Kidney (tissue), 14 donors: ENCODE measurements around the gene SYT7. TPM values are rescaled to one million over a fixed set of nuclear protein-coding genes. Genes with fewer than 3 reads are reported as not detected.

ENCODE experiments used
- DNase-seq, 5 donors: peaks; one replicate each; pipeline ENCODE4 v3.0.0-alpha.2; 2013 to 2020
- FAIRE-seq: peaks from 2 replicates; lab custom pipeline; 2012; peaks lifted over from hg19 to GRCh38; lab: Jason Lieb, UNC
- H3K27ac ChIP-seq, 2 donors: one replicate each; pipeline ENCODE4 v1.7.0; 2013; ENCODE audit warnings: low read depth in 2 of 2, low read length in 2 of 2, inconsistent platforms in 1 of 2
- H3K27me3 ChIP-seq: one replicate; pipeline ENCODE4 v1.7.1; 2013; ENCODE audit warnings: low read length, inconsistent platforms; ENCODE audit not compliant: control insufficient read depth, insufficient read depth
- H3K36me3 ChIP-seq, 3 donors: one replicate each; pipeline versions ENCODE4 v1.7.0 to v1.7.1; 2013; ENCODE audit warnings: low read length in 3 of 3, control low read depth in 1 of 3, inconsistent platforms in 1 of 3; ENCODE audit not compliant: insufficient read depth in 3 of 3, control insufficient read depth in 2 of 3
- H3K4me1 ChIP-seq, 3 donors: one replicate each; pipeline versions ENCODE4 v1.7.0 to v1.7.1; 2013; ENCODE audit warnings: low read length in 3 of 3, inconsistent platforms in 1 of 3, low read depth in 1 of 3; ENCODE audit not compliant: control insufficient read depth in 2 of 3, insufficient read depth in 2 of 3
- H3K4me3 ChIP-seq, 3 donors: one replicate each; pipeline versions ENCODE4 v1.7.0 to v1.8.1; 2013; ENCODE audit warnings: low read length in 3 of 3, control low read depth in 1 of 3, inconsistent platforms in 1 of 3
- H3K9ac ChIP-seq, 3 donors: one replicate each; pipeline versions ENCODE4 v1.7.0 to v1.7.1; 2013; ENCODE audit warnings: low read length in 3 of 3, control low read depth in 1 of 3, inconsistent platforms in 1 of 3
- H3K9me3 ChIP-seq, 3 donors: one replicate each; pipeline versions ENCODE4 v1.7.0 to v1.7.1; 2013; ENCODE audit warnings: low read length in 3 of 3, control low read depth in 1 of 3, inconsistent platforms in 1 of 3; ENCODE audit not compliant: control insufficient read depth in 2 of 3, insufficient read depth in 1 of 3
- CTCF ChIP-seq: IDR thresholded peaks from 3 replicates; pipeline ENCODE4 v1.5.1; 2012; ENCODE audit warnings: mild to moderate bottlenecking, moderate library complexity, borderline replicate concordance; ENCODE audit not compliant: insufficient read depth; ENCODE audit errors: extremely low read depth
- intact Hi-C: fragments of 100-400 bp; cut with DNase I; formaldehyde crosslinking; loops from one replicate; pipeline ENCODE4 v1.11.1; 2022
- polyA plus RNA-seq: library from polyadenylated mRNA; stranded (reverse); fragments of 350-450 nt; fragmentation: Illumina TruSeq; extraction: RNeasy Lipid Tissue Mini Kit (QIAGEN cat#74804); gene quantifications from one replicate; pipeline ENCODE4 v1.2.3, GENCODE V29; 2014; ENCODE audit warnings: low read depth, low replicate concordance; ENCODE audit not compliant: insufficient read depth
- total RNA-seq: library from RNA; stranded (reverse); fragmentation: NEBNext Ultra II Directional; extraction: Animal tissue kit (Norgen Biotek cat#: 25700); gene quantifications from one replicate; pipeline ENCODE4 v1.2.1, GENCODE V29; 2021
- donor health status: control.
- donor health status: control.
- donor health status: control.
- donor health status: control.
- donor health status: control.
- donor health status: DM: yes; HTN: yes; CAD: no.
- donor health status: Normal renal cell carcinoma (clear cell type).

The SYT7 gene
- total and polyA plus RNA-seq, 2 donors from 2014 or later, result 5.7 to 6.7 TPM

- H3K9me3 ChIP-seq, result no peaks in the 10 kb centered on the region
- intact Hi-C loops, result no loop called here
- DNase-seq (peak in 1 of 5 donors; percentile 49), FAIRE-seq (no peak)
- no peaks in the 10 kb centered on the region for H3K36me3 ChIP-seq
- H3K27ac ChIP-seq, result peak overlapping the region in 1 of 2 donors; percentile 67
- no peak for TF ChIP-seq CTCF
- H3K4me3 ChIP-seq, result no peak overlapping the region
- no peaks in the 10 kb centered on the region for H3K27me3 ChIP-seq
- peak overlapping the region in 1 of 3 donors; percentile 15 for H3K9ac ChIP-seq
- H3K4me1 ChIP-seq, result peaks cover 0 to 29% (median 15%) of the 10 kb centered on the region in 3 donors
Observed at GRCh38 chr11:61531044-61531443, 49.8 kb downstream of the SYT7 start.

GRCh38 chr11:61529537-61530225 is 51.2 kb downstream of the SYT7 start:
- FAIRE-seq, result no peak
- H3K27me3 ChIP-seq, result no peaks in the 10 kb centered on the region

GRCh38 chr11:61528114-61528513 is 52.8 kb downstream of the SYT7 start:
- Histone ChIP-seq H3K4me3 (no peak overlapping the region), H3K9ac (no peak overlapping the region), H3K4me1 (peaks cover 0 to 29% (median 15%) of the 10 kb centered on the region in 3 donors), H3K27ac (no peak overlapping the region), H3K27me3 (no peaks in the 10 kb centered on the region), H3K36me3 (no peaks in the 10 kb centered on the region), H3K9me3 (no peaks in the 10 kb centered on the region)
- no peak for DNase-seq
- FAIRE-seq, result no peak
- intact Hi-C loops, result no loop called here
- TF ChIP-seq CTCF, result no peak

More at GRCh38 chr11:61529537-61530225, 51.2 kb downstream of the SYT7 start:
- Histone ChIP-seq H3K36me3 (no peaks in the 10 kb centered on the region), H3K9ac (peak overlapping the region in 2 of 3 donors; percentile 25 to 34), H3K4me1 (peaks cover 0 to 29% (median 15%) of the 10 kb centered on the region in 3 donors), H3K4me3 (no peak overlapping the region), H3K9me3 (no peaks in the 10 kb centered on the region), H3K27ac (peak overlapping the region; percentile 56 to 67)
- TF ChIP-seq CTCF, result no peak
- DNase-seq, result peak in 3 of 5 donors; percentile 51 to 88 (median 51)
- intact Hi-C loops, result no loop called here
